NOMO-1 treated with DMSO at 0.1 percent for 48 hours (cell line): ENCODE measurements around the gene LRRC32.
"Not testable (repeated sequence)": the region's sequence is repeated elsewhere in the genome, so short reads cannot be mapped to it uniquely, and the experiment has no call there.

Experiments used
- DNase-seq: peaks from one replicate; lab custom pipeline; 2025; ENCODE audit not compliant: unreplicated experiment; lab: John Stamatoyannopoulos, UW

The LRRC32 gene

GRCh38 chr11:76630600-76631281 lies 39.8 kb downstream of the LRRC32 start:
- no peak for DNase-seq

GRCh38 chr11:76629853-76630599 lies 40.5 kb downstream of the LRRC32 start:
- DNase-seq = peak; percentile 57

GRCh38 chr11:76629116-76629852 lies 41.3 kb downstream of the LRRC32 start:
- DNase-seq = peak; percentile 86

- DNase-seq = no peak
These were observed 42.1 kb downstream of the LRRC32 start for GRCh38 chr11:76628408-76628947.

GRCh38 chr11:76627606-76628005 lies 42.9 kb downstream of the LRRC32 start:
- DNase-seq = peak; percentile 9

- peak; percentile 96 for DNase-seq
These were observed 43.6 kb downstream of the LRRC32 start for GRCh38 chr11:76626921-76627401.

GRCh38 chr11:76626266-76626665 lies 44.3 kb downstream of the LRRC32 start:
- no peak for DNase-seq

GRCh38 chr11:76625472-76626186 lies 44.9 kb downstream of the LRRC32 start:
- no peak for DNase-seq

GRCh38 chr11:76624500-76625379 lies 45.8 kb downstream of the LRRC32 start:
- no peak for DNase-seq

- DNase-seq = no peak
These were observed 46.6 kb downstream of the LRRC32 start for GRCh38 chr11:76623884-76624419.

- no peak for DNase-seq
These were observed 47.2 kb downstream of the LRRC32 start for GRCh38 chr11:76623171-76623883.

- no peak for DNase-seq
These were observed 48.0 kb downstream of the LRRC32 start for GRCh38 chr11:76622493-76623094.

- no peak for DNase-seq
These were observed 48.7 kb downstream of the LRRC32 start for GRCh38 chr11:76621868-76622267.

GRCh38 chr11:76621466-76621865 lies 49.1 kb downstream of the LRRC32 start:
- no peak for DNase-seq

GRCh38 chr11:76620489-76620888 lies 50.1 kb downstream of the LRRC32 start:
- no peak for DNase-seq

- DNase-seq = not testable (repeated sequence)
These were observed 50.7 kb downstream of the LRRC32 start for GRCh38 chr11:76619801-76620200.

- no peak for DNase-seq
These were observed 52.8 kb downstream of the LRRC32 start for GRCh38 chr11:76617553-76618265.
